ENCODE results near the gene KCTD3.

KCTD3 gene

DNA sequence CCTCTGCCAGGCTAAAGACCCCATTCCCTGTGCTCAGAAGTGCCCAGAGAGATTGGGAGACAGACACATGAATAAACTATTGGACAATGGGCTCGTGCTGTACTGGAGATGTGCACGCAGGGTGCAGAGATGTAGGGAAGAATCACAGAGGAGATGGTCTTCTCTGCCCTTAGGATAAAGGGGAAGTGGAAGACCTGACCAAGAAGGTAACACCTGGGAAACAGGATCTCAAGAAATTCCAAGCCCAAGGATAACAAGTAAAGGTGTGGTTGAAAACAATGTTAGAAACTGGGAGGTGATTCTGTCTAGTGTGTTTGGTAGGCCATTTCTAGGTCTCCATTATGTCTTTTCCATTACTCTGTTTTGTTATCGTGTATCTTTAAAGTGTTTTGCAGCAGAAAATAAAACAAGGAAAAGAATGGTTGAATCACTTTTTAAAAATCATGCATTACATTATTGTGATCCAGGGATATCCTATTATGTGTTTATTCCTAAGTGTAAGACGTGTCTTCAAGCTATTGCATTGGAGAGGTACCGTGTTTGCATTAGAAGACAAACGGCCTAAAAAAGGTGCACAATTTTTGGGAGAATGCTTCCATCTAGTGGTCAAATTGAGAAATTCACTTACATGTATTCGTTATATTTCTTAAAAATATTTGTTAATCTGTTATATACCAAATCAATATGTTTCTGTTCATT lies 40.8 kb upstream of the KCTD3 start:
- TF ChIP-seq, protein P1, sequence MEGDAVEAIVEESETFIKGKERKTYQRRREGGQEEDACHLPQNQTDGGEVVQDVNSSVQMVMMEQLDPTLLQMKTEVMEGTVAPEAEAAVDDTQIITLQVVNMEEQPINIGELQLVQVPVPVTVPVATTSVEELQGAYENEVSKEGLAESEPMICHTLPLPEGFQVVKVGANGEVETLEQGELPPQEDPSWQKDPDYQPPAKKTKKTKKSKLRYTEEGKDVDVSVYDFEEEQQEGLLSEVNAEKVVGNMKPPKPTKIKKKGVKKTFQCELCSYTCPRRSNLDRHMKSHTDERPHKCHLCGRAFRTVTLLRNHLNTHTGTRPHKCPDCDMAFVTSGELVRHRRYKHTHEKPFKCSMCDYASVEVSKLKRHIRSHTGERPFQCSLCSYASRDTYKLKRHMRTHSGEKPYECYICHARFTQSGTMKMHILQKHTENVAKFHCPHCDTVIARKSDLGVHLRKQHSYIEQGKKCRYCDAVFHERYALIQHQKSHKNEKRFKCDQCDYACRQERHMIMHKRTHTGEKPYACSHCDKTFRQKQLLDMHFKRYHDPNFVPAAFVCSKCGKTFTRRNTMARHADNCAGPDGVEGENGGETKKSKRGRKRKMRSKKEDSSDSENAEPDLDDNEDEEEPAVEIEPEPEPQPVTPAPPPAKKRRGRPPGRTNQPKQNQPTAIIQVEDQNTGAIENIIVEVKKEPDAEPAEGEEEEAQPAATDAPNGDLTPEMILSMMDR (IDR thresholded peaks at IDR 0.05; ENCODE audit: low read depth, low read length), result peak; percentile 43
- no peak for DNase-seq (ENCODE audit: extremely low read depth, low read depth)

DNA sequence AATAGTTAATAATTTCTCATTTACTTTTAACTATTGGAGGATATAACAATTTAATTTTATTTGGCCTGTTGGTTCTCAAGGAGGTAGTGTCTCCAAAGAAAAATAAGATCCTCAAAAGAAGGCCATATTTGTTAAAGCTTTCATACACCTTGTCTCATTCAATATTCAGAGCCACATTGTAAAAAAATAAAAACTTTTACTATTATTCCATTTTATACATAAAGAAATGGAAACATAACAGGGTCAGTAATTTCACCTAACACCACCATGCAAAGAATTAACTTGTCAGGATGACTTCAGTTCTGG lies 40.3 kb upstream of the KCTD3 start:
- no peak for DNase-seq (ENCODE audit: extremely low read depth, low read depth)

GRCh38 chr1:215529111-215529510 lies 38.0 kb upstream of the KCTD3 start:
- no peak for DNase-seq (ENCODE audit: extremely low read depth, low read depth)
- TF ChIP-seq, protein P1 (IDR thresholded peaks at IDR 0.05; ENCODE audit: low read depth, low read length), result no peak

More for the DNA sequence above, 40.3 kb upstream of the KCTD3 start:
- TF ChIP-seq, protein P1 (IDR thresholded peaks at IDR 0.05; ENCODE audit: low read depth, low read length), result no peak

GRCh38 chr1:215529571-215529970 lies 37.5 kb upstream of the KCTD3 start:
- no peak for DNase-seq (ENCODE audit: extremely low read depth, low read depth)
- TF ChIP-seq, protein P1 (IDR thresholded peaks at IDR 0.05; ENCODE audit: low read depth, low read length), result no peak

DNA sequence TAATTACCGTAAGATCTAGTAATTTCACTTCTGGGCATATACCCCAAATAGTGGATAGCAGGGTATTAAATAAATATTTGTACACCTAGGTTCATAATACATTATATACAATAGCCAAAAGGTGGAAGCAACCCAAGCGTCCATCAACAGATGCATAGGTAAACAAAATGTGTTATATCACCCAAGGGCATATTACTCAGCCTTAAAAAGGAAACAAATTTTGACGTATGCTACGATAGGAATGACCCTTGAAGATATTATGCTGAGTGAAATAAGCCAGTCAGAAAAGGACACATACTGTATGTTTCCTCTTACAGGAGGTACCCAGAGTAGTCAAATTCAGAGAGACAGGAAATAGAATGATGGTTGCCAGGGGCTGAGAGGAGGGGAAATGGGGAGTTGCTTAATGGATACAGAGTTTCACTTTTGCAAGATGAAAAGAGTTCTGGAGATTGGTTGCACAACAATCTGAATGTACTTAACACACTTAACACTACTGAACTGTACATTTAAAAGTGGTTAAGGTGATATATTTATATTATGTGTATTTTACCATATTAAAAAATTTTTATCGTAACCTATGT lies 36.6 kb upstream of the KCTD3 start:
- TF ChIP-seq, protein P1 (IDR thresholded peaks at IDR 0.05; ENCODE audit: low read depth, low read length), result no peak
- DNase-seq (ENCODE audit: extremely low read depth, low read depth), result no peak

DNA sequence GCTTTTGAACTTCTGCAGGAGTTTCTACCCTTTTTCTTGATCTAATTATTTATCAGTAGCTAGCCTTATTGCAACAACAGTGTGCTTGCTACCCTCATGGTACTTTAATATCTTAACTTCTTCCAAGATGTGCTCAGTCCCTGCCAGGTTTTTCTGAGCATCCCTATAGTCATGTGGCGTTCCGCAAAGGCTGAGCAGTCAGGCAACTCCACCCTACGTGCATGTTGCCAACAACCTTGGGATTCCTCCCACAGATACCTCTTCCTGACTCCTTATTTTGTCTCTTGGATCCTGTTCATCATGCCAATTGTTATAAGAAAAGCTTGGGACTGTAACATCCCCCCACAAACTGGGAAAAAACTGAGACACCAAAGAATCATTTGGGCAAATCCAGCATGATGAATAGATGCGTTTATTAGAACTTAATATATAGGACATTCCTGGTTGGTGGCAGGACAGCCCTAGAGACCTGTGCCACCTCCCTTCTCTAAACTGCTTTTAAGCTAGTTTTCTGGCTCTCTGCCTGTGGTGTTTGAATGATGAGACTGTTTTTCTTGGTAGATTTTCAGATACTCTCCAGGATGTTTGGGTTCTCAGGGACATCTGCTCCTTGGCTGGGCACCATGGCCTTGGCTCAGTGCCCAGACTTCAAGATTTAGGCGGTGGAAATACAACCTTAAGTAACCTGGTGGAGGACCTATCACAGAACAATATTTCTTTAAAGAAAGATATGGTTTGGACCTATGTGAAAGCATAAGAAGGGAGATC lies 27.1 kb upstream of the KCTD3 start:
- TF ChIP-seq, protein P1 (IDR thresholded peaks at IDR 0.05; ENCODE audit: low read depth, low read length), result no peak
- no peak for DNase-seq (ENCODE audit: extremely low read depth, low read depth)

GRCh38 chr1:215542301-215542700 lies 24.8 kb upstream of the KCTD3 start:
- TF ChIP-seq, protein P1 (IDR thresholded peaks at IDR 0.05; ENCODE audit: low read depth, low read length), result no peak

More at GRCh38 chr1:215542301-215542700, 24.8 kb upstream of the KCTD3 start:
- DNase-seq (ENCODE audit: extremely low read depth, low read depth), result no peak

Measured in AG09319 (cell line).